Measurements from ENCODE around the gene OMD.

The OMD gene

GRCh38 chr9:92424340-92424739, at the start of gene OMD:
OMD (minus strand) TSS chr9:92424471; CDS start chr9:92417558, 6,913 bp downstream.
- no peak for DNase-seq (ENCODE audit: low read depth in 2 of 2)

- no peak for DNase-seq (ENCODE audit: low read depth in 2 of 2)
These were observed 43.9 kb upstream of the OMD start for GRCh38 chr9:92468206-92468605.

GRCh38 chr9:92467511-92467910, 43.2 kb upstream of the OMD start:
- DNase-seq (ENCODE audit: low read depth in 2 of 2), result no peak

- no peak for DNase-seq (ENCODE audit: low read depth in 2 of 2)
These were observed 42.8 kb upstream of the OMD start for GRCh38 chr9:92467041-92467440.

GRCh38 chr9:92463984-92464383, 39.7 kb upstream of the OMD start:
- DNase-seq (ENCODE audit: low read depth in 2 of 2), result no peak

GRCh38 chr9:92463387-92463786, 39.1 kb upstream of the OMD start:
- no peak for DNase-seq (ENCODE audit: low read depth in 2 of 2)

- no peak for DNase-seq (ENCODE audit: low read depth in 2 of 2)
These were observed 33.3 kb upstream of the OMD start for GRCh38 chr9:92457576-92457975.

- no peak for DNase-seq (ENCODE audit: low read depth in 2 of 2)
These were observed 30.9 kb upstream of the OMD start for GRCh38 chr9:92455217-92455616.

- no peak for DNase-seq (ENCODE audit: low read depth in 2 of 2)
These were observed 22.3 kb upstream of the OMD start for GRCh38 chr9:92446536-92446935.

GRCh38 chr9:92444841-92445240, 20.6 kb upstream of the OMD start:
- no peak for DNase-seq (ENCODE audit: low read depth in 2 of 2)

- no peak for DNase-seq (ENCODE audit: low read depth in 2 of 2)
These were observed 16.4 kb upstream of the OMD start for GRCh38 chr9:92440751-92441046.

- no peak for DNase-seq (ENCODE audit: low read depth in 2 of 2)
These were observed 15.9 kb upstream of the OMD start for GRCh38 chr9:92439921-92440750.

GRCh38 chr9:92438900-92439526, 14.7 kb upstream of the OMD start:
- DNase-seq (ENCODE audit: low read depth in 2 of 2), result no peak

- no peak for DNase-seq (ENCODE audit: low read depth in 2 of 2)
These were observed 11.0 kb upstream of the OMD start for GRCh38 chr9:92435263-92435662.

- no peak for DNase-seq (ENCODE audit: low read depth in 2 of 2)
These were observed 8.8 kb upstream of the OMD start for GRCh38 chr9:92432972-92433548.

- DNase-seq (ENCODE audit: low read depth in 2 of 2), result no peak
These were observed 8.1 kb upstream of the OMD start for GRCh38 chr9:92432350-92432749.

- DNase-seq (ENCODE audit: low read depth in 2 of 2), result no peak
These were observed 5.6 kb upstream of the OMD start for GRCh38 chr9:92429836-92430235.

GRCh38 chr9:92426501-92427145, 2.4 kb upstream of the OMD start:
- no peak for DNase-seq (ENCODE audit: low read depth in 2 of 2)

GRCh38 chr9:92425474-92425873, 1.2 kb upstream of the OMD start:
- no peak for DNase-seq (ENCODE audit: low read depth in 2 of 2)

- DNase-seq (ENCODE audit: low read depth in 2 of 2), result no peak
These were observed 659 bp downstream of the OMD start for GRCh38 chr9:92423612-92424011.

- DNase-seq (ENCODE audit: low read depth in 2 of 2), result no peak
These were observed 1.5 kb downstream of the OMD start for GRCh38 chr9:92422611-92423338.

GRCh38 chr9:92414566-92414965, 9.7 kb downstream of the OMD start:
- no peak for DNase-seq (ENCODE audit: low read depth in 2 of 2)
